ENCODE data around the gene NF2. TPM values are rescaled to one million over a fixed set of nuclear protein-coding genes. Genes with fewer than 3 reads are reported as not detected.
A peak's percentile ranks its signal among the peaks of the same experiment; 100 is the strongest.

NF2 gene
- total RNA-seq, 1 donor from 2014 or later = 94.1 TPM

DNA sequence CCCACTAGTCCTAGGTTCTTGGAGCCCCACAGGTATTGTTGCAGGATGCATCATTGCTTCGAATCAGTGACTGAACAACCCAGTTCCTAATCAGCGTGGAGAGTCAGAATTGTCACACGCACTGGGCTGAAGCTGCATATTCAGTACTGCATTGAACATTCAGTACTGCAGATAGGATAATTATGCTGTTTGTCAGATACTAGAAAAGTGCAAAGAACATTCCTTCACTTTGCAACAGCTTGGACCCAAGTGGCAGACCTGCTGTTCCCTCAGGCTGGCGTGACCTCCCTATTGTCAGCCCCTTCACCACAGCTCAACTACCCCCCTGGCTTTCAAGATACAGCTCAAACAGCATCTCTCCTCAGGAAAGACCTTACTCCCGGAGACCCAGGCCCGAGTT, 27.6 kb downstream of the NF2 start:
- DNase-seq (ENCODE audit: low read depth, low spot score) = no peak

DNA sequence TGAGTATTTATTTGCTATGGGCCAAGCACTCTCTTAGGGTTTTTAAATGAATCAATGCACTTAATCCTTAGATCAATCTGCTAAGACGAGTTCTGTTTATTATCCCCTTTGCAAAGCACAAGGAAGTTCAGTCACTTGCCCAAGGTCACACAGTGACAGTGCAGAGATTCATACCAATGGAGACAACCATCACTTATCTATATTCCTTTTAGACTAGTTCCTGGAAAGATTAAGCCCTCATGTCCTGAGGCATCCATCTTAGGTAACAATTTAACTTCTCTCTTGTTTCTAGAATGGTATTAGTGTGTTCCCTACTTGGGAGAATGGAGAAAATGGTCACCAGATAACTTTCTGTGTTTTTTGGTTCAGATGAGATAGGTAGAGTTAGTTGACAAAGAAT, 28.3 kb downstream of the NF2 start:
- no peak for DNase-seq (ENCODE audit: low read depth, low spot score)

- DNase-seq (ENCODE audit: low read depth, low spot score) = no peak
Measured at GRCh38 chr22:29632672-29633071, 29.2 kb downstream of the NF2 start.

DNA sequence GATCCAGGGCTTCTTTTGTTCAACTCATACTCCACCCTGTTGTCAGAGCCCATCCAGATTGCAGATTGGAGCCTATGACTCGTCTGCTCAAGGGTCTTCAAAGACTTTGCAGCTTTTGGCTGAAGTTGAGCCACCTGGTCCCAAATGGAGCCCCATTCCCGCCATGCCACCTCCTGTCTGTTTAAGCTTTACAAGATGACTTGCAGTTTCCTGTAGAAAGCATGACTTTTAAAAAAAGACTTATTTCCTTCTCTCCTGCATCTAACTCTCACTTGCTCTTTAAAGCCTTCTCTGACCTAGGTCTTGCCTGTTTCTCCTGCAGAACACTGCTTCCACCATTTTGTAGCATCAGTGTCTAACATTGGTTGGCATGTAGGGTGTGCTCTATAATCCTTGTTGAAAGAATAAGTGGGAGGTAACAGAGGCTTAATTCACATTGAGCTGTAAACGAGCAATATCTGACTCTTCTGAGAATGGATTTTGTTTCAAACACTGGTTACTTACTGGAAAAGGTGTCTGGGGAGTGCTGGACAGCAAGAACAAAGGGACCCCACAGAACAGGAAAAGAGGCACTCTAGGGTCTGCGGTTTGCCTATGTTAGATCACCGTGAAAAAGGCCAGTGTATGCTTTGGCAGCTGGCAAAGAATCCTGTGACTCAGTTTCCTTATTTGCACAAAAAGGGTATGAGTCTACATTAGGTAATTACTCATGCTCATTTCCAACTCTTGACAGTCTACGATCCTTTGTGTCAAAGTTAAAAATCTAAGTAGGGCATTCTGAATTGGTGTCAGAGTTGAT, 30.3 kb downstream of the NF2 start:
- DNase-seq (ENCODE audit: low read depth, low spot score) = no peak

GRCh38 chr22:29634847-29635246, 31.4 kb downstream of the NF2 start:
- no peak for DNase-seq (ENCODE audit: low read depth, low spot score)

GRCh38 chr22:29635734-29636357, 32.4 kb downstream of the NF2 start:
- no peak for DNase-seq (ENCODE audit: low read depth, low spot score)

DNA sequence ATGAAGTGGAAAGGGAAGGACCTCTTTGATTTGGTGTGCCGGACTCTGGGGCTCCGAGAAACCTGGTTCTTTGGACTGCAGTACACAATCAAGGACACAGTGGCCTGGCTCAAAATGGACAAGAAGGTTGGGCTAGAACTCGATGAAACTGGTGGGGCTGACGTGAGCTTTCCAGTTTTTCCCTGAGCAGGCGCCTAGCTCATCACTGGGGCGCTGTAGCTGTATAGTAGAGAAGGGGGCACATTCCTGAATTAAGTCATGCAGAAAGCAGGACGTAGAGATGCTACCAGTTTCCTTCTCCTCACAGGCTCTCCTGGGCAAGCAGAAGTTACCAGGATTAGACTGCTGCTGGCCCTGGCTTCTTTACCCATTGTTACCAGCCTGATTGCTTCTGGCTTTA, 33.3 kb downstream of the NF2 start:
- no peak for DNase-seq (ENCODE audit: low read depth, low spot score)

DNA sequence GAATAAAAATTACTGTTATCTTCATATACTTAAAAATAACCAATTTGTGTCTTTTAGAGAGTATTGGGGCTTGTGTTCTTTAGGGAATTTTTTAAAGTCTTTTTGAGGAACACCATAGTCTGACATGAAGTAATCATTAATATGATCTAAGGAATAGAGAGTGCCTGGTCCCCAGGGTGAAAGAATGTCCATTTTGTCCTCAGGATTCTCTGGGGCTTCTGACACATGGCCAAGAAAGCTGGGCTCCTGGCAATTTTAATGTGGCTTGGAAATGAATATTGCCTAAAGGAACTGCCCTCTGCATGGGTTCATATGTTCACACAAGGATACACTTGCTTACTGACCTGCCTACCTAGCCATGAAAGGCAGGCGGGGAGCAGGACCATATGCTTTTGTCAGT, 33.7 kb downstream of the NF2 start:
- DNase-seq (ENCODE audit: low read depth, low spot score) = no peak

DNA sequence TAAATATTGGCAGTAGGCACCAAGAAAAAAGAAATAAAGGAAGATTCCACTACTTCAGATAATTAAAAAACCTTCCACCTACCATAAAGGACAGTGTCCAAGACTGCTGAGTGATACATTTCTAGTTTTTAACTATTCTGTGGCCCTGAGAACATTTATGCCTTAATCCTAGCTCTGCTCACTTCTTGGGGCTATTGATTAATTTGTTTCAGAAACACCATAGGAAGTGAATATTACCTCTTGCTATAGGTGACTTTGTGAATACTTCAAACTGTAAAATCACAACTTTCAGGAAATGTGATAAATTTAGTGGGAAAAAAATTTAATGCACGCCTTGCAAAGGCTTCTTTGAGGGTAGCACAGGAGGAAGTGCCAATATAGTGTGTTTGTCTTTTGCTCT, 35.2 kb downstream of the NF2 start:
- DNase-seq (ENCODE audit: low read depth, low spot score) = no peak

DNA sequence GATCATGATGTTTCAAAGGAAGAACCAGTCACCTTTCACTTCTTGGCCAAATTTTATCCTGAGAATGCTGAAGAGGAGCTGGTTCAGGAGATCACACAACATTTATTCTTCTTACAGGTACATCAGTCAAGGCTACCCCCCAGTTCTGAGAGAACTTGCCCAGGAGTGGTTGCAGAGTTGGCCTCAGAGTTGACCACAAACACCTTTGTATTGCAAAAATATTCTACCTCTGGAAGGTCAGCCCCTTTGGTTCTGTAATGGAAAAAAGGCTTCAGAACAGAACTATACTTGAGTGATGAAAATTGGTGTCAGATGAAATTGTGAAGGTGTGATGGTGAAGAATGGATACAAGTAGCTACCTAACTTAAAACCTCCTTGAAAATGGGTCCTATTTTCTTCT, 35.7 kb downstream of the NF2 start:
- no peak for DNase-seq (ENCODE audit: low read depth, low spot score)

DNA sequence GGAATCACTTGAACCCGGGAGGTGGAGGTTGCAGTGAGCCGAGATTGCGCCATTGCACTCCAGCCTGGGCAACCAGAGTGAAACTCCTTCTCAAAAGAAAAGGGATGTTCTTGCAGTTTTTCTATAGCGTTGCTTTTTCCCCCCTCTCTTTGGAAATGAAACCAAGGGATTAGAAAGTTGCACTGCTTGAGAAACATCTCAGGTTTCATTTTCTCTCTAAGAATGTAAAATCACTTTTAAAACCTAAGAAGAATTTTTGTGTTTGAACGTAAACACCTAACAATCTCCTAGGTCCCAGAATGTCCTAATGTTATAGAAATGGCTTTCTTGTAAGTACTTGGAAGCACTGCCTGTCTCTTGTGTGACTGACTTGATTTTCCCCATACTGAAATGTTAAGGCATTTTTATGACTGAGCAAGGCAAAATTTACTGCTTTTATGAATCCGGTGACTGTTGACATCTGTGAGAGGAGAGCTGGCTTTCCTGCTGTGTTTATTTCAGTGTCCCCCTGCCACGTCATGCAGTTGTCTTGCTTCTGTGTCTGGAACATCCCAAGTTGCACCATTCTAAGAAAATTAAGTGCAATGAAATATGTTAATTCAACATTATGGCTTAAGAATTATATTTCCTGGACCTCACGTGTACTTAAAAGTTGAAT, 37.7 kb downstream of the NF2 start:
- DNase-seq (ENCODE audit: low read depth, low spot score) = no peak

- no peak for DNase-seq (ENCODE audit: low read depth, low spot score)
Measured at GRCh38 chr22:29641700-29642330, 38.4 kb downstream of the NF2 start.

GRCh38 chr22:29642694-29643093, 39.3 kb downstream of the NF2 start:
- no peak for DNase-seq (ENCODE audit: low read depth, low spot score)

- no peak for DNase-seq (ENCODE audit: low read depth, low spot score)
Measured at GRCh38 chr22:29647954-29648737, 44.7 kb downstream of the NF2 start.

GRCh38 chr22:29650370-29650769, 46.9 kb downstream of the NF2 start:
- DNase-seq (ENCODE audit: low read depth, low spot score) = no peak

- DNase-seq (ENCODE audit: low read depth, low spot score) = no peak
Measured at GRCh38 chr22:29651652-29652051, 48.2 kb downstream of the NF2 start.

GRCh38 chr22:29654420-29654819, 51.0 kb downstream of the NF2 start:
- DNase-seq (ENCODE audit: low read depth, low spot score) = no peak

DNA sequence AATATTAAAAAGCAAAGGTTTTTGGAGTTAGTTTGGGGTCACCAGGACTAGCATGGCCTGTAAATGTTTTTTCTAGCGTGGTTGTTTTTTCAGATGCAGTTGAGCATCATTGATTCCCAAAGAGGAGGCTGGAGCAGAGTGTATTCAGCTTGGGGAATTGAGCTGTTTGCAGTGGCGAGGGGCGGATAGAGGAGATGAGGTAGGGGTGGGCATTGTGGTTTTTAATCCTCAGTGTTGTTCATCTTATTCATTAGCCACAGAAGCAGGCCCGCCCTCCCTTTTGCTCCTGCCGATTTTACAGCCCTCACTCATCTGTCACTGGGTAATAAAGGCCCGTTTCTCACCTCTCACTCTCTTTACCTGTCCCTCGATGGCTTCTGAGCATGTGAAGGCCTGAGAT, 51.4 kb downstream of the NF2 start:
- no peak for DNase-seq (ENCODE audit: low read depth, low spot score)

GRCh38 chr22:29658176-29658575, 54.7 kb downstream of the NF2 start:
- DNase-seq (ENCODE audit: low read depth, low spot score) = no peak

DNA sequence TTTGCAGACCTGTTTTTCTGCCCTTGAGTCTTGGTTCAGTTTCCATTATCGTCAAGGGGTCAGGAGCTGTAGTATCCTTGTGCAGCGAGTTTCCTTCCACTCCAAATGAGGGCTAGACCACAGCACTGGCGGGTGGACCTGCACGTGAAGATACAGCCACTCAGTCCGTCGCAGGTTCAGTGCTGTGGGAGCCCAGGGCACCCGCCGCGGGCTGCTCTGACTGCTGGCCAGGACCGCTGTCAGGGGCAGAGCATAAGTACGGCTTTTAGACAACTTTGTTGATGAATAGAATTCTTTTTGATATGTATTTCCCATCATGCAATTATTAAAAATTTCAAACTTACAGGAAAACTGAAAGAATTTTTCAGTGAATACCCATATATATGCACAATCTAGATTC, 56.6 kb downstream of the NF2 start:
- DNase-seq (ENCODE audit: low read depth, low spot score) = no peak

GRCh38 chr22:29661336-29661735, 57.9 kb downstream of the NF2 start:
- DNase-seq (ENCODE audit: low read depth, low spot score) = peak; percentile 5
